Skin epidermis (tissue), 12 donors: Measurements from ENCODE around the gene ABCC3.
A peak's percentile ranks its signal among the peaks of the same experiment; 100 is the strongest.
"Not testable (repeated sequence)": the region's sequence is repeated elsewhere in the genome, so short reads cannot be mapped to it uniquely, and the experiment has no call there.

Source experiments
- H3K27ac ChIP-seq, 21 experiments: fragments of 200-600 bp; sonication (generic) in 11 of 21; one replicate each; pipeline ENCODE4 v1.5.0; 2020; ENCODE audit warnings: mild to moderate bottlenecking in 3 of 21, inconsistent platforms in 2 of 21, moderate library complexity in 2 of 21
- H3K4me3 ChIP-seq, 7 experiments: fragments of 200-600 bp; sonication (generic) in 2 of 7; one replicate each; pipeline ENCODE4 v1.5.0; 2020; ENCODE audit warnings: inconsistent platforms in 2 of 7, mild to moderate bottlenecking in 2 of 7, moderate library complexity in 1 of 7

ABCC3 gene

DNA sequence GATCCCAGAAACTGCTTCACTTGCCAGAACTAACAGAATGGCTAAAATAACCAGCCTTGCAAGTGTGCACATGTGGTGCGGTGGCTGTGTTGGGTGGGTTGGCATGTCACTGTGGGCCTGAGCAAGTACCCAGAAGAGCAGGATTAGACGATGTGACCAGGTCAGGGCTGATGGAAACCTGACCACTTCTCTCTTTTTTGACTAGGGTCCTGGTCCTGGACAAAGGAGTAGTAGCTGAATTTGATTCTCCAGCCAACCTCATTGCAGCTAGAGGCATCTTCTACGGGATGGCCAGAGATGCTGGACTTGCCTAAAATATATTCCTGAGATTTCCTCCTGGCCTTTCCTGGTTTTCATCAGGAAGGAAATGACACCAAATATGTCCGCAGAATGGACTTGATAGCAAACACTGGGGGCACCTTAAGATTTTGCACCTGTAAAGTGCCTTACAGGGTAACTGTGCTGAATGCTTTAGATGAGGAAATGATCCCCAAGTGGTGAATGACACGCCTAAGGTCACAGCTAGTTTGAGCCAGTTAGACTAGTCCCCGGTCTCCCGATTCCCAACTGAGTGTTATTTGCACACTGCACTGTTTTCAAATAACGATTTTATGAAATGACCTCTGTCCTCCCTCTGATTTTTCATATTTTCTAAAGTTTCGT lies 56.3 kb downstream of the ABCC3 start:
- Histone ChIP-seq H3K4me3 (no peak overlapping the region), H3K27ac (no peak overlapping the region)

DNA sequence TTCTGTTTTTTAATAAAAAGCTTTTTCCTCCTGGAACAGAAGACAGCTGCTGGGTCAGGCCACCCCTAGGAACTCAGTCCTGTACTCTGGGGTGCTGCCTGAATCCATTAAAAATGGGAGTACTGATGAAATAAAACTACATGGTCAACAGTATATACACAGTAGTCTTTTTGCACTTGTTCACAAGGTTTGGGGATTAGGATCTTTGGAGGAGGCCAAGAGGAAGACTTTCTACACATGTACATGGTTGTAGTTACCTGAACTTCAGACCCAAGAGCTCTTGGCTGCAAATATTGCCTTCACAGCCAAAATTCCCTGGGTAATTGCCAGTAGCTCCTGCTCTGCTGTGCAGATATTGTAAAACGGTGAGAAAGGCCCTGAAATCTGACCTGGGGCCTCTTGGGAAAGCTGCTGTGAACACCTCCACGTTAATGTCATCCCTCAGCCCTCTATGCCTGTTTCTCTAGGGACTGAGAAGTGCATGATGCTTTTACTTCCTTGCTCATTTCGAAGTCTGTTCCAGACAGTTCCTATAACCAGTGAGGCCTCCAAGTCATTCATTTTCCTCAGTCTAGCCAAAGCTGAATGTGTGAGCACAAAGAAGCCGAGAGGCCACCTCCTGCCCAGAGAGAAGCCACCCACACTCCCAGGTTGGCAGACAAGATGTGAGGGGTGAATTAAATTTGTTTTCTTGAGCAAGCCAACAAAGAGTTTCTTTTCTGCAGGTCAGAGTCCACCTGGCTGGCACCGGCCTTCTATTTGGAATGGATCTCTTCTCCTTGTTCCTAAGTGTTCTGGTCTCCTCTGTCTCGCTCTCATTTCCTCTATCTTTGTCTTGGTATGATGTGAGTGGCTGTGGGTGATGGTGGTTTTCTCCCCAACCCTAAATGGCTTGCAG lies 57.1 kb downstream of the ABCC3 start:
- no peak overlapping the region for H3K27ac ChIP-seq

DNA sequence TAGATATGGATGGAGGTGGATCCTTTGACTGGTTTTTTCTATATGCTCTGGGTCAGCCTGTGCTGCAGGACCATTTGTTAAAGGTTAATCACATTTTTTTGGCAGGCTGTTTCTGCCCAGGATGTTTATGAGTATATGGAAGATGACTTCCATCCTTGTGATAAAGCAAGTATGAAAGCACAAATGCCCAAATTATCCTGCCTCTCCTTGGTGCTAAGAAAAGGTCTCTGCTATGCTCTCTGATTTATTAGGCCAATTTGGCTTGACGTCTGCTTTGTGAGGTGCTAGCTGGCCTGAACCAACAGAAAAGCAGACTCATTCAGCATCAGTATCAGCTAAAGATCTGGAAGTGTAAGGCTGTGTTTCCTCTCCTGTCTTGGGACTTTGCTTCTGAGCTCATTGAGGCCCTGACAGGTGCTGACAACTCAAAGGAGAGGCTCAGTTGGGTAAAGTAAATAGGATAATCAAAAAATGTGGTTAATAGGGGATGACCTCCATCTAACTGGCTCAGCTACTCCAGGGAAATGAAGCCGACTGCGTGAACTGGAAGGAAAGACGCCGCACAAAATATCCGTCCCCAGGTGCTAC lies 57.9 kb downstream of the ABCC3 start:
- Histone ChIP-seq H3K4me3 (no peak overlapping the region), H3K27ac (no peak overlapping the region)

More for the DNA sequence above, 57.1 kb downstream of the ABCC3 start:
- H3K4me3 ChIP-seq = no peak overlapping the region

DNA sequence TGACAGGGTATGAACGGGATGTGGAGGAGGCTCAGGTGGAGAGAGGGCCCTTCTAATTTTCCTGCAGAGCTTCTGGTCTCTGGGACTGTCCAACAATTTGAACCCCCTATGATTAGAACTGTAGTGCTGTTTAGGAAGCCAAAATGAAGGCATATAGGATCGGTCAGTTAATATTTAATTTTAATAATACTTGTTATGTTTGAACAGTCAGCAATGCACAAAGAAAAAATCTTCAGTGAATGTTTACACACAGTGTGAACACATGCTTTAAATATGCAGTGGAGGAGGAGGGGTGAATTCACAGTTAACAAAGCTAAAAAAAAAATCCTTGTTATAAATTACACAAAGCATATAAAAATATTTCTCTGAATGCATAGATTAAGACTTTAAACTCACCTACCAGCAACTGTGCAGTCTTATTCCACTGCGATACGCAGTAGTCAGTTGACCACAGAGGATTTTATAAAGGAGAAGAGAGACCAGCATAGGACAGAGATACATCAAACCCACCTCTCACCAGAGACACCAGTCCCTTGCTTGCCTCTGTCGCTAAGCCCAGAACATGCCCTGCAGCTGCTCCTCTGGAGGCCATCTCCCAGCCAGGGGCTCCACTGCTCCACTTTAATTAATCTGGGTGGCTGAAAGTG lies 58.5 kb downstream of the ABCC3 start:
- H3K4me3 ChIP-seq = no peak overlapping the region

DNA sequence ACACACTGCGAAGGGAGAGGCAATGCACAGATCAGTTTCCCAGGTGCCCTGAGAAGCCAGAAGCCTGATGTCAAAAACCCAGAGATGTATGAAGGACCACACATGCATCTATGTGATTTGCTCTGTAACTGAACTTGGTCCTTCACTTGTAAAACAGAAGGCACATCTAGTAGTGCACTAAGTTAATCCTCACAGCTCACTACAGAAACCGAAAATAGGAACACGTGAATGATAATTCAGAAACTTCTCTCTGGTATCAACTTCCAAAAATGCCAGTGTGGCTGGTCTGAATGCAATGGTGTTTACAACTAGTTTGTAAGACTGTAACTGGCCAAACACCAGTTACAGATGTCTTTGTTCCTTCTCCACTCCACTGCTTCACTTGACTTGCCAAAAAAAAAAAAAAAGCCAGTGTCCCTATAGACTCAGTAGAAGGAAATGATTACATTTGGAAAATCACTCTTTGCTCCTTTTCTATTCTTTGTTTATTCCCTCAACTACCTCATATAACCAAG lies 61.7 kb downstream of the ABCC3 start:
- Histone ChIP-seq H3K27ac (no peak overlapping the region), H3K4me3 (no peak overlapping the region)

More for the DNA sequence above, 58.5 kb downstream of the ABCC3 start:
- no peak overlapping the region for H3K27ac ChIP-seq

DNA sequence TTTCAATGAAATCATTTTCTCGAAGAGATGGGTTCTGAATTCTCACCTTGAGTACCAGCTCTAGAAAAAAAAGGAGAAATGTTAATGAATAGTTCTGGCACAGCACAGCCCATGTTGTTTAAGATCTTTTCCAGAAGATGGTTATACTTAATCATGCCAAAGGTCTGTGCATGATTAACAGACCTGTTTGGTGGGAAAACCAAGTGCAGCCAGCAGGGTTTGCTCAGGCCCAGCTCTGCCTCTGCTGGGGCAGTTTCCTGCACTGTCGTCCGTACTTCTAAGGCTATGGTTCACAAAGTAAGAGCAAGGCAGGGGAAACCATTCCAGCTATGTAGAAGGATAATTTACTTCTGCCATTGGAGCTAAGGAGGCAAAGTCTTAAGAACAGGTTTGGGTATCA lies 62.4 kb downstream of the ABCC3 start:
- no peak overlapping the region for H3K4me3 ChIP-seq
- peak overlapping the region in 1 of 21 experiments; percentile 1 for H3K27ac ChIP-seq

DNA sequence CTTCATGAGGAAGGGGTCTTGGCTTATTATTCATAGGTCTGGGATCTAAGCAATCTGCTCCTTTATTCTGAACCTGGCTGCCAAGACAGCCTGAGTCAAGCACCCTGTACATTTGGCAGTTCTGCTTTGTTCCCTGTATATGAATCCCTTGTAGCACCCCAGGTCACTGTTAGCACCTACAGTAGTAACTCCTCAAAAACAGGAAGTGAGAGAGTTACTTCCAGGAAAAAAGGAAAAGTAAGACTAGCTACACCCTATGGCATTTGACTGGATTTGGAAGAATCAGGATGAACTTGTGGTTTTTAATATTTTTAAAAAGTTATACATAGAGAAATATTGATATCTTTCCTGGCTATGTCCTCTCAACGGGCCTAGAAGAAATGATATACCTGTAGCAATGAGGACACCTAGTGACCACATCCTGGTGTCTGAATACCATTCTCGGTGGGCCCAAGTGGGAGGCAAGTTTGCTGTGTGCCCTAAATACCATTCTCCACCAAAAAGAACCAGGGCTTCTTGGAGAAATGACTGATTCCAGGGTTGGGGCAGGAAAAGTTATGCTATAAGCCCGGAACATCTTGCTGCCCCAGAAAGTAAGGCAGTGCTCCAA lies 63.1 kb downstream of the ABCC3 start:
- Histone ChIP-seq H3K4me3 (no peak overlapping the region), H3K27ac (peak overlapping the region in 1 of 21 experiments; percentile 1)

DNA sequence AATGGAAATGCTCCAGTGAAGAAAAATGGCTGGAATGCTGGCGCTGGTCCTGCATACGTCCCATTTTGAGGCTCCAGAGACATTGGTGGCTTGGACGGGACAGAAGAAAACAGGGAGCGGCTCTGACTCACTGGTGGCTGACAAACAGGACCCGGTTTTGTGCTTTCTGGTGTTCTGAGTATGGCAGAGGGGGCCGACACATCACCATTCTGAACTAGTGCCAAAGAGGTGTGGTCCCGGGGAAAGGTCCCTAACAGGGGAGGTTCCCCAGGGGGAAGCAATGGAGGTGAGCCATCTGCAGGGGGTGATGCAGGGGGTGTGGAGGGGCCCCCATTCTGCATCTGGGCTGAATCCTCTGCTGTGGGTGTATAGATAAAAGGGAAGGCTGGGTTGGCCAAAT lies 64.7 kb downstream of the ABCC3 start:
- H3K4me3 ChIP-seq = no peak overlapping the region
- H3K27ac ChIP-seq = no peak overlapping the region

DNA sequence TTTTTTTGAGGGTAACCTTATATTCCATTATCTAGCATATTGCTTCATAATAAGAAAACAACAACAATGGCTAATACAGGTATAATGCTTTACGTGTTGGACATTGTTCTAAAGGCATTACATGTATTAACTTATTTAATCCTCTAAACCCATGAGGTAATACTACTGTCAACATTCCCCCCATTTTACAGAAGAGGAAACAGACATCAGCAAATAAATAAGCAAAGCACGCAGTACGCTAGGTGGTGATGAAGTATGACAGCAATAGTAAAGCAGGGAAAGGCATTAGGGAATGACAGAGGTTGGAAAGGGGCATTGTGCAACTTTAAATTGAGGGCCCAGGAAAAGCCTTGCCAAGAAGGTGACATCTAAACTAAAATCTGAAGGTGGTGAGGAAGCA lies 68.5 kb downstream of the ABCC3 start:
- Histone ChIP-seq H3K27ac (peak overlapping the region in 2 of 21 experiments; percentile 13 to 19), H3K4me3 (no peak overlapping the region)

DNA sequence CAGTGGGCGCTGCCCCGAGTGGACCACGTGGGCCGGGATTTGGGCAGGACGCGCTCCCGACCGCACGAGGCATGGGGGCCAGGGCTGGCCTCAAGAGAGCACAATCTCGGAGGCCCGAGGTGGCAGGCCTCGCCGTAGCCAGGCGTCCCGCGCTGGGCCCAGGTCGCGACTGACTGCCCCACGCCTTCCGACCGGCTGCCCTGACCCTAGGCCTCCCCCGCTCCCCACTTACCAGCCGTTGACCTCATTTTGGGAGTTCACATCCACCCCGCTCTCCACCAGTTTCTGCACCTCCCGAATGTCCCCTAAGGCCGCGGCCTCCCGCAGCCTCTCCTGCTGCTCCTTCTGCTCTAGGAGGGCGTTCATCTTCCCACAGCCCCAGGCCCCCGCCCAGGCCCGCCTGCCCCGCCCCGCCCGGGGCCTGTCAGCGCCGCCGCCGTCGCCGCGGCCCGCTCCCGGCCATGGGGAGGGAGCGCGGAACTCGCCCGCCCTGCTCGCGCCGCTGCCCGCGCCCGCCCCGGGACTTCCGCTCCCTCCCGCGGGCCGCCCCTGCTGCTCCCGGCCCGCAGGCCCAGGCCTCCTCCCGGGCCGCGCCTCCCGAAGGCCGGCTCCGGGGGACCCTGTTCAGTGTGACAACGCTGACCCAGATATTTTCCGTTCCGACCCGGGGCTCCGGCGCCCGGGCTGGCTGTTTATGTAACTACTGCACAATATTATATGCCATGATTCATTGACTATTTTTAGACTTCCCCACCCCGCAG lies 72.8 kb downstream of the ABCC3 start, which contains the start of gene ANKRD40:
Gene ANKRD40, minus strand, starts transcription at position 626 of the 761 bp plus-strand sequence. Its CDS starts 260 bp downstream, at position 366.
- peak within 1 kb of the TSS; percentile 53 to 81 (median 71) for H3K4me3 ChIP-seq

DNA sequence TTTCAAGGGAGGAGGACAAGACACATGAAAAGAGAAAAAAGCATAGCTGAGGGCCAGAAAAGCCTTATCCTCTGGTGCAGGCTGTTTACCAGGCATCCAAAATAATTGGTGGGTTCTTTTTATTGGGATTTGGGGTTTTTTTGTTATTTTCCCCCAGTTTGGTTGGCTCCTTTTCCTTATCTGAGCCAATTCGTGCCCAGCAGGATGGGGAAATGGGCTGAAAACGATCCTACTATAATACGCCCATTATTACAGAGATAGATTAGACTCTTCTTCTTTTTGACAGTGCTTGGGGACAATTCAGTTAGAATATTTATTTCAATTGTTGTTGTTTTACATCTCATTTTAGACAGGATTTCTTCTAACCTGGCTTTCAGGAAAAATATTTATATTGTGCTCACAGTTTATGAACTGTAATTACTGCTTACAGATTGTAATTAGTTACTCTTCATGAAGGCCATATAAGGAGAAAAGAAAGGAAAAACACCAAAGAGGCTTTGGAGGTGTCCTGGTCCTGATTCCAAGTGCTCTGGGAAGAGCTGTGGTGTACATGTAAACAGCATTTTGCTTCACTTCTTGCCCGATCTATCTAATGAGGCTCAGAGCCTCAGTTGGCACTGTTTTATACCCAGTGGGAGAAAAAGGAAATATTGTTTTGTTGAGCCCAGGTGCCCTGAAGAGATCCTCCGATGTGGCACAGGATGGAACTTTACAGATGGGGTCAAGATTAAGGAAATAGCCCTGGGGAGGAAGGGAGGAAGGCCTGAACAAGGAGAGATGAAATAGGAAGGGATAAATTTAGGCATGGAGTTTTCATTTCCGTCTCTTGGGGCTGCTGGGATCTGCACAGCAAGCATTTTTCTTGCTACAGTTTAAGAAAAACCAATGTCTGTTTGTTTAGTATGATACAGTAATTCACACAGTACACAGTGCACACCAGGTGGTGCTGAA lies 73.6 kb downstream of the ABCC3 start:
- Histone ChIP-seq H3K4me3 (peak overlapping the region; percentile 53 to 81 (median 71)), H3K27ac (peak overlapping the region; percentile 52 to 99 (median 93))

More for the DNA sequence above, 72.8 kb downstream of the ABCC3 start, which contains the start of gene ANKRD40:
- H3K27ac ChIP-seq = peak within 1 kb of the TSS; percentile 52 to 99 (median 93)

DNA sequence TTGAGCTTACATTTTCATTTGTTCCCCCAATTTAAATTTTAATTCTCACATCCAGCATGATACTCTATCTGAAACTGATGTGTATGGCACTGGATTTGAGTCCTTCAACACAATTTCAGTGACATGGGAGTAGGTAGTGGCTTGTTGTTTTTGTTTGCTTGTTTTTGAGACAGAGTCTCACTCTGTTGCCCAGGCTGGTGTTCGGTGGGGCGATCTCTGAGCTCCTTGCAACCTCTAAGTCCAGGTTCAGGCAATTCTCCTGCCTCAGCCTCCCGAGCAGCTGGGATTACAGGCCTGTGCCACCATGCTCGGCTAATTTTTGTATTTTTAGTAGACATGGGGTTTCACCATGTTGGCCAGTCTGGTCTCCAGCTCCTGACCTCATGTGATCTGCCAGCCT lies 74.4 kb downstream of the ABCC3 start:
- H3K27ac ChIP-seq = peak overlapping the region in 20 of 21 experiments; percentile 52 to 99 (median 94)
- H3K4me3 ChIP-seq = not testable (repeated sequence)

DNA sequence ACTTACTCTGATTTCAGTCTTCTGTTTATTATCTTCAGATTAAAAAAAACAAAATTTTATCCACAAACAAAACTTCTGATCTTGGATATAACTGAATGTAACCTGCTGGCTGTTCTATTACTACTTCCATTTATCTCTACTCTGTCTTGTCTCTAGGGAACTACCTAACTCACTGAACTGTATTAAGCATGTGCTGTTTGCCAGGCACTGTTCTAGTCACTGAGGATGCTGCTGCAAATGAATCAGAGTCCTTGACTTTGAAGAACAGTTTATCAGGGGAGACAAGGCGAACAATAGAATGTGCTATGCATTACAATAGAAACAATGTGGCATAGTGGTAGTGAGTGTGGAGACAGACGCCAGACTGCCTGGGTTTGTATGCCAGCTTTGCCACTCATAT lies 75.3 kb downstream of the ABCC3 start:
- Histone ChIP-seq H3K4me3 (no peak overlapping the region), H3K27ac (peak overlapping the region in 6 of 21 experiments; percentile 4 to 99 (median 97))

DNA sequence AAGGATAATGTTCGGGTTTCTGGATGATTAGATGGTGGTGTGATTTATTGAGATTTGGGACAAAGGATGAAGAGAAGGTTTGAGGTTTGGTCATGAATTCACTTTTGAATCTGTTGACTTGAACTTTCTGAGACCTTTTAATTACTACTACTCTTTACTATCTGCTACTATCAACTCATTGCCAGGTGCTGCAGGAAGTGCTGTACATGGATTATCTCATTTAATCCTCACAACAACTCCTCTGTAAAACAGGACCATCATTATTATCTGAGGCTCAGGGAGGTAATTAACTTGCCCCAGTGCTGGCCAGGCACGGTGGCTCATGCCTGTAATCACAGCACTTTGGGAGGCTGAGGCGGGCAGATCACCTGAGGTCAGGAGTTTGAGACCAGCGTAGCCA lies 76.0 kb downstream of the ABCC3 start:
- H3K4me3 ChIP-seq = no peak overlapping the region
- H3K27ac ChIP-seq = peak overlapping the region in 1 of 21 experiments; percentile 26

DNA sequence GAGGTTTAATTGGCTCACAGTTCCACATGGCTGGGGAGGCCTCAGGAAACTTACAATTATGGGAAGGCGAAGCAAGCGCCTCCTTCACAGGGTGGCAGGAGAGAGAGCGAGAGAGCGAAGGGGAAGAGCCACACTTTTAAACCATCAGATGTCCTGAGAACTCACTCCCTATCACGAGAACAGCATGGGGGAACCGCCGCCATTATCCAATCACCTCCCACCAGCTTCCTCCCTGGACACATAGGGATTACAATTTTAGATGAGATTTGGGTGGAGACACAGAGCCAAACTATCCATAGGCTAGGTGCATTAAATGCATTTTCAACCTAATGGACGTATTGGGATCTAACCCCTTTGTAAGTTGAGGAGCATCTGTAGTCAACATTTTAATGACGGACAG lies 78.0 kb downstream of the ABCC3 start:
- no peak overlapping the region for H3K27ac ChIP-seq
- no peak overlapping the region for H3K4me3 ChIP-seq

DNA sequence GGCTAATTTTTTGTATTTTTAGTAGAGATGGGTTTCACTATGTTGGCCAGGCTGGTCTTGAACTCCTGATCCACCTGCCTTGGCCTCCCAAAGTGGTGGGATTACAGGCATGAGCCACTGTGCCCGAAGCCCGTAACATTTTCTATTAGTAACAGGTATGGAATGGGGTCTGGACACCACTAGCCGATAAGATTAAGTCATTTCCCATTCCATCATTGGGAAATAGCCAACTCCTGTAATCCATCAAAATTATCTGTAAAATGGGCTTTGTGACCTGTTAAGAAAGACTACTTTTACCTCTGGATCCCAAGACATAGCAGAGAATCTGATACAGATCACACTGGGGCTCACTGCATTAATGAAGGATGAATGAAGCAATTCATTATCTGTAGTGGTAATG lies 80.8 kb downstream of the ABCC3 start:
- H3K4me3 ChIP-seq = no peak overlapping the region
- H3K27ac ChIP-seq = no peak overlapping the region

DNA sequence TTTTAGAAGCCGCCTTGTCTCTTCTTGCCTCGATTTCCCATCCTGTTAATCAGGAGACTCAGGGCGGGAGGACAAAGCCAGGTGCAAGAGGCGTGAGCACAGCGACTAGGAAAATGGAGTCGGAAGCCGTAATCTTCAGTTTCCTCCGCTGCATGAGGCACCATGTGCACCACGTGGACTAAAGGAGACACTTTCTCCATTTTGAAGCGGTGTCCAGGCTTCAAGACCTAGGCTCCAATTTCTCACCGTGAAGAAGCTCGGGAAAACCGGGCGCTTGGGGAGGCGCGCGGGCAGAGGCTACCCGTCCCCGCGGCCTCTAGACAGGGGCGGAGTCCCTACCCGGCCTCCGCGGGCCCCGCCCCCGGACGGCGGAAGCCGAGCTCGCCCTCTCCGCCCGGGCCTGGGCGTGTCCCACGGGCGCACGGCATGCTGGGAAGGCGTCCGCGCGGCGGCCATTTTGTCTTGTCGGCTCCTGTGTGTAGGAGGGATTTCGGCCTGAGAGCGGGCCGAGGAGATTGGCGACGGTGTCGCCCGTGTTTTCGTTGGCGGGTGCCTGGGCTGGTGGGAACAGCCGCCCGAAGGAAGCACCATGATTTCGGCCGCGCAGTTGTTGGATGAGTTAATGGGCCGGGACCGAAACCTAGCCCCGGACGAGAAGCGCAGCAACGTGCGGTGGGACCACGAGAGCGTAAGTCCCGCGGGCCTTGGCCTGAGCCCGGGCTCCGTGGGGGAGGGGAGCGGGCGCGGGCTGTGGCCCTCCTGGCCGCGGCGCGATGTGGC lies 84.7 kb downstream of the ABCC3 start, which contains the start of gene LUC7L3:
Gene LUC7L3, plus strand, starts transcription at position 460 of the 780 bp plus-strand sequence. Its CDS starts 130 bp downstream, at position 590.
- H3K4me3 ChIP-seq = peak within 1 kb of the TSS; percentile 84 to 99 (median 94)
- peak within 1 kb of the TSS; percentile 84 to 99 (median 96) for H3K27ac ChIP-seq
